Bronchial epithelial cell (primary cell): ENCODE data around the gene ZBTB34. TPM values are rescaled to one million over a fixed set of nuclear protein-coding genes. Genes with fewer than 3 reads are reported as not detected.

Source experiments
- DNase-seq: peaks from one replicate; pipeline ENCODE4 v3.0.0-alpha.2; 2010; ENCODE audit warnings: low read depth
- FAIRE-seq: peaks from 2 replicates; lab custom pipeline; 2011; peaks lifted over from hg19 to GRCh38; lab: Jason Lieb, UNC
- H3K27me3 ChIP-seq: 2 replicates; pipeline ENCODE4 v1.5.1; 2011; ENCODE audit warnings: low read length; ENCODE audit not compliant: control insufficient read depth, insufficient read depth
- H3K36me3 ChIP-seq: 2 replicates; pipeline ENCODE4 v1.5.1; 2011; ENCODE audit warnings: low read length; ENCODE audit not compliant: control insufficient read depth, insufficient read depth
- H3K4me3 ChIP-seq: 2 replicates; pipeline ENCODE4 v1.5.1; 2011; ENCODE audit warnings: mild to moderate bottlenecking, low read depth, low read length, control low read depth
- total RNA-seq: library from RNA; depleted of rRNA; stranded (reverse); fragments of >200 nt; gene quantifications from 2 replicates; pipeline ENCODE4 v1.2.1, GENCODE V29; 2014
- TF ChIP-seq, protein P1 (sequence below): IDR thresholded peaks from 2 replicates; pipeline ENCODE4 v1.5.1; 2011; ENCODE audit warnings: mild to moderate bottlenecking, moderate library complexity, low read length, control low read depth, inconsistent platforms; ENCODE audit not compliant: insufficient read depth, severe bottlenecking

Gene ZBTB34
- total RNA-seq, 1 donor from 2014 or later: 6.6 TPM

GRCh38 chr9:126844085-126844484 lies 16.4 kb upstream of the ZBTB34 start:
- DNase-seq: peak; percentile 74
- no peak for FAIRE-seq
- Histone ChIP-seq H3K36me3 (no peaks in the 10 kb centered on the region), H3K27me3 (no peaks in the 10 kb centered on the region), H3K4me3 (no peak overlapping the region)
- TF ChIP-seq, protein P1, sequence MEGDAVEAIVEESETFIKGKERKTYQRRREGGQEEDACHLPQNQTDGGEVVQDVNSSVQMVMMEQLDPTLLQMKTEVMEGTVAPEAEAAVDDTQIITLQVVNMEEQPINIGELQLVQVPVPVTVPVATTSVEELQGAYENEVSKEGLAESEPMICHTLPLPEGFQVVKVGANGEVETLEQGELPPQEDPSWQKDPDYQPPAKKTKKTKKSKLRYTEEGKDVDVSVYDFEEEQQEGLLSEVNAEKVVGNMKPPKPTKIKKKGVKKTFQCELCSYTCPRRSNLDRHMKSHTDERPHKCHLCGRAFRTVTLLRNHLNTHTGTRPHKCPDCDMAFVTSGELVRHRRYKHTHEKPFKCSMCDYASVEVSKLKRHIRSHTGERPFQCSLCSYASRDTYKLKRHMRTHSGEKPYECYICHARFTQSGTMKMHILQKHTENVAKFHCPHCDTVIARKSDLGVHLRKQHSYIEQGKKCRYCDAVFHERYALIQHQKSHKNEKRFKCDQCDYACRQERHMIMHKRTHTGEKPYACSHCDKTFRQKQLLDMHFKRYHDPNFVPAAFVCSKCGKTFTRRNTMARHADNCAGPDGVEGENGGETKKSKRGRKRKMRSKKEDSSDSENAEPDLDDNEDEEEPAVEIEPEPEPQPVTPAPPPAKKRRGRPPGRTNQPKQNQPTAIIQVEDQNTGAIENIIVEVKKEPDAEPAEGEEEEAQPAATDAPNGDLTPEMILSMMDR: no peak

DNA sequence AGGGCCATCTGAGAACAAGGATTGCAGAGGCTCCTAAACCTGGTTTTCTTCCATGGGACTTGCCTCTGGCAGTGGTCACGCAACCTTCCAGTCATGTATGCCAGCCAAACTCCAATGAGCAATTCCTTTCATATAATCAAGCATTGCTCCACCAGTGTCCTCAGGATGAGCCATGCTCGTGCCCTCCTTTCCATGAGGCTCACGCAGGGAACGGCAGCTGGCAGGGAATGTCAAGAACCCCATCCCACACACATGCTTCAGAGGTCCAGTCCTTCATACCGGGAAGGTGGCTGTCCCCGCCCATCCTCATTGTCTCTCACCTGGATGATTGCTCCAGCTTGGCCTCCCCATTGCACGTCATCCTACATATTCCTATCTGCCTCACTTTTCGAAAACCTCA lies 13.4 kb upstream of the ZBTB34 start:
- DNase-seq (no peak), FAIRE-seq (no peak)
- TF ChIP-seq, protein P1: no peak
- H3K36me3 ChIP-seq: no peaks in the 10 kb centered on the region
- H3K27me3 ChIP-seq: peaks cover 3% of the 10 kb centered on the region
- H3K4me3 ChIP-seq: no peak overlapping the region

GRCh38 chr9:126849591-126850225 lies 10.7 kb upstream of the ZBTB34 start:
- peaks cover 3% of the 10 kb centered on the region for H3K27me3 ChIP-seq
- DNase-seq (no peak), FAIRE-seq (no peak)
- TF ChIP-seq, protein P1: no peak
- H3K4me3 ChIP-seq: no peak overlapping the region
- H3K36me3 ChIP-seq: no peaks in the 10 kb centered on the region

GRCh38 chr9:126851286-126851880 lies 9.1 kb upstream of the ZBTB34 start:
- TF ChIP-seq, protein P1: no peak
- DNase-seq (no peak), FAIRE-seq (no peak)
- peaks cover 3% of the 10 kb centered on the region for H3K27me3 ChIP-seq
- H3K36me3 ChIP-seq: no peaks in the 10 kb centered on the region
- H3K4me3 ChIP-seq: no peak overlapping the region

GRCh38 chr9:126852086-126852688 lies 8.3 kb upstream of the ZBTB34 start:
- Histone ChIP-seq H3K4me3 (no peak overlapping the region), H3K27me3 (peaks cover 3% of the 10 kb centered on the region), H3K36me3 (no peaks in the 10 kb centered on the region)
- TF ChIP-seq, protein P1: no peak
- no peak for DNase-seq
- FAIRE-seq: no peak
